Activated CD8-positive, alpha-beta memory T cell treated with anti-CD3 and anti-CD28 coated beads for 1 hour (primary cell): ENCODE results near the gene MAPKAPK2.

Experiments used
- DNase-seq, 2 donors: peaks; one replicate each; pipeline ENCODE4 v3.0.0-alpha.2; 2020; ENCODE audit warnings: low read depth in 1 of 2; ENCODE audit errors: extremely low read depth in 1 of 2

MAPKAPK2 gene

DNA sequence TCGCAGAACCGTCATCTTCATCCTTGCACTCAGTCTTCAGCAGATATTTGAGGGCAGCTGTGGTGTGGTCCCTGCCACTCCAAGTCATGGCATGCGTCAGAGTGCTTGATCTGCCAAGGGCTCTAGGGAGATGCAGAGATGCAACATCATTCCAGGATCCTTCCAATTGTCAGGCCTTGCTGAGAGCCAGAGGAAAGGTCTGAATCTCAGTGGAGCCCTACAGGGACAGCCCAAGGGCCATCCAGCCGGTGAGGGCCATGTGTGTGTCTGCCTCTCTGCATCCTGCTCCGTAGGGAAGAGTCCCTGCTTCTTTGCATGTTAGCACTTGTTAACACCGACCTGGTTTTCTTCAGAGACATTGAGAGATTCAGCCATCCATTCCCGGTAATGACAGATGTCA, 17.6 kb downstream of the MAPKAPK2 start:
- no peak for DNase-seq

- DNase-seq: no peak
Measured at GRCh38 chr1:206702803-206703202, 18.1 kb downstream of the MAPKAPK2 start.

DNA sequence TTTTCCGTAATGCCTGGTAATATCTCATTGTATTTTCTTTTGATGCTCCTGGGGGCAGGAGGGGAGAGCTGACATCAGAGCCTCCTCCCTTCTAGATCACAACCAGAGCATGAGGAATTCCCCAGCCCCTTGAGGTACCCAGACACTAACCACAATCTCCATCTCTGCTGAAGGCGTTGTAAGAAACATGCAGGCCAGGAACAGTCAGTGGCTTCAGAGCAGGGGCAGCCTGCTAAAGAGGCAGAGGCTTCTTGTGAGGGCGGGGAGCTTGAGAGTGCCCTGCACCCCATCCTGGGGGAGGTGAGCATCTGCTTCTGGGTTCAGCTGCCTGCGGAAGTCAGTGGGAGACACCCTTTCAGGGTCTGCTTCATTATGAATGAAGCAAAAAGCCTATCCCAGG, 19.0 kb downstream of the MAPKAPK2 start:
- peak in 1 of 2 donors; percentile 39 for DNase-seq

- DNase-seq: no peak
Measured at GRCh38 chr1:206704226-206704625, 19.5 kb downstream of the MAPKAPK2 start.

- no peak for DNase-seq
Measured at GRCh38 chr1:206705191-206705590, 20.5 kb downstream of the MAPKAPK2 start.

DNA sequence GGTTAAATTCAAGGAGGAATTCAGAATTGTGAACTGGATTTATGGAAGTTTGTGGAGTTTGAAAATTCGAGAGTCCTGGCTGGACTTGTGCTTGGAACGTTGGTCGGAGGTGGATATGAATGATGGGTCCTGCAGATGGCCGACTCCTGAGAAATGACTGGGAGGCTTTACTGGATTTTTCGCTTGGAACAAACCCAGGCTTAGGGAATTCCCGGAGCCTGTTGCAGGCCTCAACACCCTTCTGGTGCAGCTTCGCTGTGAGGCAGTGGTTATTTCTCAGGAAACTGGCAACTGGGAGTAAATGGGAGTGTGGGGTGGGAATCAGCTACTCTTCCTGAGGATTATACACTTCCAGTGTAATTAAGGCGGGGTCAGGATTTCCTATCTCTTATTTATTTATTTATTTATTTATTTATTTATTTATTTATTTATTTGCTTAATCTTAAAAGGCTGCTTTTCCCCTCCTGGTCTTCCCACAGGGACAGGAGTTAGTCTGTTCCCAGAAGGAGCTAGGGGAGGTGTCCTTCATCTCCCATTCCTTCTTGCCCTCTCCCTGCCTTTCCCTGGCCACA, 21.1 kb downstream of the MAPKAPK2 start:
- no peak for DNase-seq

- no peak for DNase-seq
Measured at GRCh38 chr1:206706298-206706791, 21.6 kb downstream of the MAPKAPK2 start.

- DNase-seq: no peak
Measured at GRCh38 chr1:206706806-206707366, 22.2 kb downstream of the MAPKAPK2 start.

DNA sequence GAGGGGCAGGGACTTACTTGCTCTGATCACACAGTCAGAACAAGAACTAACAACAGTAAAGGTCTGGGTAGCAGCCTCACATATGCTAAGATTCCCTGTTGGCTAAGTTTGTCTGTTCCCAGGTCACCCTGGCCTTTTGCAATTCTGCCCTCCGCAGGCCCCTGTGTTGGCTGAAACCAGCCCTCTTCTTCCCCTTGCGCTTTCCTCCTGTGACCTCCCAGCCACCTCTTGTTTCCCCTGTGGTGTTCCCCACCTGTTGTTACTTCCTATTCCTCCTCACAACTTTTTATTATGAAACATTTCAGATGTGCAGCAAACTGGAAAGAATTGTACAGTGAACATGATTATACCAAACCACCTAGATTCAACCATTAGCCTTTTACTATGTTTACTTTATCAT, 23.4 kb downstream of the MAPKAPK2 start:
- DNase-seq: no peak

GRCh38 chr1:206708882-206709281, 24.2 kb downstream of the MAPKAPK2 start:
- DNase-seq: no peak

DNA sequence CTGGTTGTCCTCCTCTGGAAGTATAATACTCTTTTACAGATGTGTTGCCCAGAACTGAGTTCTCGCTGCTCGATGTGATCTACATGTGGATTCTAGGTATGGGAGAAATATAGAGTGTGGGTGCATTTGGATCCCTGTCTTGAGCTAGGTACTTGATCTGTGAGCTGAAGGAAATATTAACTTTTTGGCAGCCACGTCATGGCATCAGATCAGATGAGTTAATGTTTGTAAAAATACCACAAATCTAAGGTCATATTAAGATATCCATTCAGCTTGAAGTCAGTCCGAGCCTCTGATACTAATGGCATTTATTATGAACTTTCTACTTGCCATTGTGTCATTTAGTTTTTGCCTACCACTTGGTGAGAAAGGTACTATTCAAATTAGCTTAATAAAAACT, 24.6 kb downstream of the MAPKAPK2 start:
- no peak for DNase-seq

GRCh38 chr1:206709772-206710459, 25.2 kb downstream of the MAPKAPK2 start:
- no peak for DNase-seq

GRCh38 chr1:206710460-206710823, 25.7 kb downstream of the MAPKAPK2 start:
- DNase-seq: no peak

GRCh38 chr1:206713070-206713469, 28.4 kb downstream of the MAPKAPK2 start:
- DNase-seq: no peak

DNA sequence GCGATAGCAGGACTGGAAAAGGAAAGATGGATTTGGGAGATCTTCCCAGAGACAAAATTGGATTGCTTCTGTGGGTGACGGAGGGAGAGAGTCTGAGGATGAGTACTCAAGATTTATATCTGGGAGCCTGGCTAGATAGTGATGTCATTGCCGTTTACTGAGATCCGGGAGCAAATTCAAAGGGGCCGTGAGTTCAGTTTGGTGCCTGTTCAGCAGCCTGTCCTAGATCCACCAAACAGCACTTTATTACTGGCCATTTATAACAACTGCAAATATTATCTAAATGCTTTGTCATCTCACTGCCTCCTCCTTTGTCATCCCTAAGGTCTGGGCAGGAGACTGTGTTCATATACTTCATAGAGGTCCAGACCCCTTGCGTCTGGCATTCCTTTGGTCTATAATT, 29.2 kb downstream of the MAPKAPK2 start:
- DNase-seq: no peak

DNA sequence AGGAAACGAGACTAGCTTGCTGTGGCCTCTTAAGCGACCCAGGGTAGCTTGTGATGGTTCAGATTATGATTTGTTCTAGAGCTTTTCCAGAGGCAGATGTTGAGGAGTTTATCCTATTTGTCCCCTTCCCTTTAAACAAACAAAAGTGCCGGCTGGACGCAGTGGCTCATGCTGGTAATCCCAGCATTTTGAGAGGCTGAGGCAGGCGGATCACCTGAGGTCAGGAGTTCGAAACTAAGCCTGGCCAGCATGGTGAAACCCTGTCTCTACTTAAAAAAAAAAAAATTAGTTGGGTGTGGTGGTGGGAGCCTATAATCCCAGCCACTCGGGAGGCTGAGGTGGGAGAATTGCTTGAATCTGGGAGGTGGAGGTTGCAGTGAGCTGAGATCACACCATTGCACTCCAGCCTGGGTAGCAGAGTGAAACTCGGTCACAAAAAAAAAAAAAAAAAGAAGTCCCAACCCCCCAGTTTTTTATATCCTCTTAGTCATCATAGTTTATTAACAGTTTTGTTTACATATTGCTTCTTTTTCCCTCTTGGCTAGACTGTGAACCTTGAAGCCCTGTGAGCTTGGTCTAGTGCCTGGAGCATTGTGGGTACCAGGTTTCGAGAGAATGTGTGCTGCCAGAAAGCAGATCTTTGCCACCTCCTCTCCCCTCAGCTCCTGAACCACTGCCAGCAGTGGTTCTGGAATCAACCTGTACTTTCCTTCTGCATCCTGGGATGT, 29.8 kb downstream of the MAPKAPK2 start:
- DNase-seq: no peak

DNA sequence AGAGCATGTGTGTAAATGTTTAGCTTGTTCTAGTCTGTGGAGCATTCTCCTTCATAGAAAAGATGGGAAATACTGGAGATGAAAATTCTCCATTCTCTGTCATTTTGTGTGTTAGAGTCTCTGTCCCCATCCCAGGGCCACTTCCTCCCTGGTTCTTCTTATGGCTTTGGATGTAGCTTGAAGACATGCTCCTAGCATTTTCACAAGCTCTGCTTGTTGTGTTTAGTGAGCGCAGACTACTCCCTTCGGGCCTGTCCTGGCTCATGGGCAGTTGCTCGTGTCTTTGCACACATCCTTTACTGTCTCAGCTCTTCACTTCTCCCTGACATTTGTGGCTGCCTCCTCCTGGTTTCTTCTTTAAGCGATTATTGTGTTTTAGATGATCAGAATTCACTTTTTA, 30.4 kb downstream of the MAPKAPK2 start:
- DNase-seq: no peak

- no peak for DNase-seq
Measured at GRCh38 chr1:206715552-206716158, 30.9 kb downstream of the MAPKAPK2 start.

GRCh38 chr1:206716159-206716869, 31.6 kb downstream of the MAPKAPK2 start:
- no peak for DNase-seq

DNA sequence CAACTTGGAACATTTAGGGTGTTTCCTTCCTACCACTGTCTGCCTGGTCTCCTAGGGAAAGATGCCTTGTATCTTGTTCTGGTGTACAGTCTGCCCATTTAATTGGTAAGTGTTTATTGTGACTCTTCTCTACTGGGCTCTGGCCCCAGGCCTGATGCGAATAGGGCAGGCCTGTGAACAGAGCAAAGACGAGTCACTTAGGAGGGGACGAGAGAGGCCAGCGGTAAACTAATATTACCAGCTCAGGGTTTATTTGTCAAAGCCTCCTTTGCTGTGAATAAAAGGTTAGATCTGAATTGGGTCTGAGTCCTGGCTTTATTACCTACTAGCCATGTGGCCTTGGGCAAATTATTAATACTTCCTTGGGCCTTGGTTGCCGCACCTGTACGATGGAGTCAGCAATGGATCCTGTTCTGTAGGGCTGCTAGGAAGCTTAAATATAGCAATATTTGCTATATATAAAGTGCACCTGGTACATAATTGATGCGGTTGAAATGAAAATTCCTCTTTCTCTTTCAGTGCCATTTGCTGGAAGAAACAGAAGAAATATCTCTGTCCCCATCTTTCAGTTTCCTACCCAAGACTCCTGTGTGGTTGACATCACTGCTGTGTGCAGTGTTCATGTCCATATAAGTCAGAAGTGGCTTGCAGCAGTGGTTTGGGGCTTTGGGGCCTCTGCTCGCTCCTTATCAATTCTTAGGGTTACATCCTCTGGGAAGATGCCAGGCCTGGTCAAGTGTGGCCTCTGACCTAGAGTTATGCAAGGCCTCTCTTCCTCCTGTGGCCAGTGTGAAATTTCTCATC, 32.4 kb downstream of the MAPKAPK2 start:
- no peak for DNase-seq
